Hindlimb muscle (tissue), 1 donor: Measurements from ENCODE around the gene LEP. TPM values are rescaled to one million over a fixed set of nuclear protein-coding genes. Genes with fewer than 3 reads are reported as not detected.
"Not testable (repeated sequence)": the region's sequence is repeated elsewhere in the genome, so short reads cannot be mapped to it uniquely, and the experiment has no call there.

Experiments
- DNase-seq: peaks from one replicate; pipeline ENCODE4 v3.0.0-alpha.2; 2013
- polyA plus RNA-seq: library from polyadenylated mRNA; unstranded; fragments of 120-200 nt; gene quantifications from one replicate; pipeline ENCODE4 v1.2.1, GENCODE V29; 2013; ENCODE audit not compliant: insufficient read length

The LEP gene
- polyA plus RNA-seq, 1 donor = 0.05 TPM

DNA sequence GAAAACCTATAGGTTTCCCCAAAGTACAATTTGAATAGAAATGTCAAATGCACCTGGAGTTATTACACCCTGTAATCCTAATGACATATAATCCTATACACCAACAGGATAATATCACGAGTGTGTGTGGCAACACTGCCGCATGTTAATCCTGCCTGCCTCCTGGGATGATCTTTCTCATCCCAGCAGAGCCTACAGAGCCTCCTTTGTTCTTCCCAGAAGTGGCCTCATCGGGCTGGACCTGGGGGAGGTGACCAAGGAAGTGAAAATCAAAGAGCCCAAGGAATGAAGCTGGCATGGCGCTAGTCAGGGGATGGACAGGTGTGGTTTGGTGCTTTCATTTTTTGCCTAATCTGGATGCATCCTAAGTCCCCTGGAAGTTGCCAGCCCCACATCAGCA lies 29.5 kb upstream of the LEP start:
- DNase-seq = no peak

- no peak for DNase-seq
Observed at GRCh38 chr7:128214463-128214862, 26.6 kb upstream of the LEP start.

DNA sequence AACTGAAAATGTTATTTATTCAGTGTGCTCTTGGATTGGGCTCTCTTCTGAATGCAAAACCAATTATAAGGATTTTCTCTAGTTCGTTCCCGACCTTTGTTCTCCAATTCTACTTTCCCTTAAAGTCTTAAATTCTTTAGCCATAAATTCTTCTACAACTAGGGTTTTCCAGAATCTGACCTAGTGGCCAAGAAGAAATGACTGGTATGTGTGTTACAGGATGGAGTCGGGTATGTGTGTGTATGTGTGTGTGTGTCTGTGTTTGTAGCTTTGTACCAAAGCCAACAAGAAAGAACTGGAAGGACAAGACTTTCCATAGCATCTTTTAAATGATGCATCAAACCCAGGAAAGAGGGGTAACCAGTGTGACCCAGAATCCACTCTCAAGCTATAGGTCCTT lies 25.8 kb upstream of the LEP start:
- no peak for DNase-seq

GRCh38 chr7:128215739-128216138 lies 25.3 kb upstream of the LEP start:
- DNase-seq = no peak

- DNase-seq = no peak
Observed at GRCh38 chr7:128217030-128217805, 23.9 kb upstream of the LEP start.

GRCh38 chr7:128217967-128218652 lies 23.0 kb upstream of the LEP start:
- DNase-seq = no peak

GRCh38 chr7:128219636-128220035 lies 21.4 kb upstream of the LEP start:
- no peak for DNase-seq

DNA sequence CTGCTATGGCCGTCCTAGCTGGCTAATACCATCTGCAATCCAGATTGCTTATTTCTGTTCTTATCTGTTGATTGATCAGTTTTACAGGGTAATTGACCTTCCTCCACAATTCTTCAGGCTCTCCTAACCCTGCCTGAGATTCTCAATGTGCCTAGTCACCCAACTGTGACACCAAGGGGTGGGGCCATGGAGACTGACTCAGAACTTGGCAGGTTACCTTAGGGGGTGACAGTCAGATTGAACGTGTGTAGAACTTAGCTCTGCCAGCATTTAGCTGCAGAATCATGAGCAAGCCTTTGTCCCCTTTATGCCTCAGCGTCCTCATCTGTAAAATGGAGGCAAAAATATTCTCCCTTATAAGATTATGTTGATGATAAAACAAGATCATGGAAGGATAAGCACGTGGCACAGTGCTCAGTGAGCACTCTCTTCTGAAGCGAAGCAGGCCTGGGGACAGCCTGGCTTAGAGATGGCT lies 19.1 kb upstream of the LEP start:
- DNase-seq = no peak

GRCh38 chr7:128226132-128226980 lies 14.7 kb upstream of the LEP start:
- DNase-seq = no peak

DNA sequence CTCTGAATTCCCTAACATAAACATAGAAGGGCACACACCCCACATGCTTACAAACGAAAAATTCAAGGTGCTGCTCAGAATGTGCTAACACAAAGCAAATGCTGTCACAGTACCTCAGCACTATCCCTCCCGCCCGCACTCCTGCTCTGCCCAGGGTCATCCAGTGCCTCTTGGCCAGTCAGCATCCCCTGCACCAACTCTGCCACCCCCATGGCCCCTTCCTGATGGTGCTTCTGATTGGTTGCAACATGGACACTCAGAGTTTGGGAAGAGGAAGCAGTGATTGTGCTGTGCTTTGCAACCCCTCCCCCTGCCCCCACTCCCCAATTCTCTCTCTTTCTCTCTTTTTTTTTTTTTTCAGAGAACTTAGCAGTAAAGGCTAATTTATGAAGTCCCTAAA lies 13.8 kb upstream of the LEP start:
- no peak for DNase-seq

DNA sequence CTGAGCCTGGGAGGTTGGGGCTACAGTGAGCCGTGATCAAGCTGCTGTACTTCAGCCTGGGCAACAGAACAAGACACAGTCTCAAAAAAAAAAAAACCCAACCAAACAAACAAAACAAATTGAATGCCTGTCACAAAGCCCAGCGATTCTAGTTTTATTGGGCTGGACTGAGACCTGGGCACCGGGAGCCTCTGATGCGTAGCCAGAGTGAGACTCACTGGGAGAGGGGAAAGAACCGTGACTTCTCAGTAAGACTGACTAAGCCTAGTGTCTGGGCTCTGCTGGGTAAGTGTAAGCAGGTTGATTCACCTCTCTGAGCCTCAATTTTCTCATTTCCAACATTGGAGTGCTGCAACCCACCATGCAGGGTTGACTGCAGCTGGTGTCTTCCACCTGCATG lies 10.1 kb upstream of the LEP start:
- DNase-seq = no peak

DNA sequence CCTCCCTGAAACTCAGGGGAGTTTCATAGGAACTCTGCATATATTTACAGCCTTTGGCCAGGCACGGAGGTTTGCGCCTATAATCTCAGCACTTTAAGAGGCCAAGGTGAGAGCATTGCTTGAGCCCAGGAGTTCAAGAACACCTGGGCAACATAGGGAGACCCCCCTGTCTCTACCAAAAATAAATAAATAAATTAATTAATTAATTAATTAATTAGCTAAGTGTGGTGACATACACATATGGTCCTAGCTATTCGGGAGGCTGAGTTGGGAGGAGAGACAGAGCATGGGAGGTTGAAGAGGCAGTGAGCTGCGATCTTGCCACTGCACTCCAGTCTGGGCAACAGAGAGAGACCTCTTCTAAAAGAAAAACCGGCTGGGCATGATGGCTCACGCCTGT lies 9.4 kb upstream of the LEP start:
- no peak for DNase-seq

- DNase-seq = no peak
Observed at GRCh38 chr7:128233471-128233870, 7.6 kb upstream of the LEP start.

DNA sequence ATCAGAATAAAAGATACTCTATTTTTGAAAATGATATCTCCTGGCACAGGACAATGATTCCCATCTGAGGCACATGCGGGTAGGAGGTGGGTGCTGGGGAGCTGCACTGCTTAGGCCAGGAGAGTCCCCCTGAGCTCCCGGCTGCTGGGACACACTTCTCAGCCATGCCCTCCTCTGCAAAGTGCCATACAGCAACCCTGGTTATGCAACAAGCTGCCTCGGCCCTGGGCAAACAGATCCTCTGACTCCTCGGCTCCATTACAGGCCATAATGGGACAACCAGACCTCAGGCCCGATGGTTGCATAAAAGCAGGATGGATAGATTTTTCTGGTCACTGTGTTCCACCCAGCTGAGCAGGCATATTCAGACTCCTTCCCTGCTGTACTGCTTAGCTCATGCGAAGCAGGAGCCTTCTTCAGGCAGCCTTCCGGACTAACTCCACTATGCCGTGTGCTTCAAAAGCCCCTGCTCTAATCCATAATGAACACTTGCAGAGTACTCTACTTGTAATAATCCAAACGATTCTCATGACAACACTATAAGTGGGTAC lies 6.5 kb upstream of the LEP start:
- DNase-seq = no peak

GRCh38 chr7:128235471-128235870 lies 5.6 kb upstream of the LEP start:
- DNase-seq = no peak

GRCh38 chr7:128236924-128237586 lies 4.0 kb upstream of the LEP start:
- no peak for DNase-seq

DNA sequence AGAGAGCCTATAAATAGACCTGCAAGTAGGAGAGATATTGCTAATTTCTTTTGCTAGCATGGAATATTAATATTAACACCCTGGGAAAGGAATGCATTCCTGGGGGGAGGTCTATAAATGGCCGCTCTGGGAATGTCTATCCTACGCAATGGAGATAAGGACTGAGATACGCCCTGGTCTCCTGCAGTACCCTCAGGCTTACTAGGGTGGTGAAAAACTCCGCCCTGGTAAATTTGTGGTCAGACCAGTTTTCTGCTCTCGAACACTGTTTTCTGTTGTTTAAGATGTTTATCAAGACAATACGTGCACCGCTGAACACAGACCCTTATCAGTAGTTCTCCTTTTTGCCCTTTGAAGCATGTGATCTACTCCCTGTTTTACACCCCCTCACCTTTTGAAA lies 1.9 kb upstream of the LEP start:
- DNase-seq = not testable (repeated sequence)

GRCh38 chr7:128242661-128243060 lies 1.6 kb downstream of the LEP start:
- DNase-seq = no peak

DNA sequence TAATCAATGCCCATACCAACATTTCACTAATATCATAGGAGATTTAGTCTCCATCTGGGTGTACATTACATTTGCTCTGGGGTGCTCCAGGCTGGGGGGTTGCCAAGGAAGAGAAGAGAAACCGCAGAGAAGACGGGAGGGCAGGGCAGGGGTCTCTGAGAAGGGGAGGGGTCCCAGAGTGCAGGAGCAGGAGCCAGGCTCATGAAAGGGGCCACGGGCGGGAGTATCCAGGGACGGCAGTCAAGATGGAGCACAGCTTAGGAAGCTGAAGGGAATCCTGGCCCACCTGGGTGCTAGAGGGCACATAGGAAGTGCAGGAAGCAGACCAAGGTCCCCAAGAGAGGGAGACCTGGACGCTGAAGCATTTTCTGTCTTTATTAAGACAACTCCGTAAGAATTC lies 2.2 kb downstream of the LEP start:
- no peak for DNase-seq

DNA sequence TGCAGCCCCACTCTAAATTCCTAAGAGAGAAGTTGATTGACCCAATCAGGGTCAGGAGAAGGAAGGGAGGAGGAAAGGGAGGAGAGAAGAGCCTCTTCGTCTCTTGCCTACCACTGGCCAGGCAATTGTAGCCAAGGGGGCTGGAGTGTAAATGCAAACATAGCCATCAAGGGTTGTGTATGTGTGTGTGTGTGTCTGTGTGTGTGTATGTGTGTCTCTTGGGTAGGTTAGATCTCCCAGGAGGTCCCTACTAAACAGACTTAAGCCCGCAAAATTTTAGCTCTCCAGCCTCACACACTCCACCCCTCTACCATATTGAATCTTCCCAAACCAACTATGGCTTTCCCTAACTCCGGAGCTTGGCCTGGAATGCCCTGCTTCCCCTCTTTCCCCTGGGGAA lies 3.8 kb downstream of the LEP start:
- no peak for DNase-seq

DNA sequence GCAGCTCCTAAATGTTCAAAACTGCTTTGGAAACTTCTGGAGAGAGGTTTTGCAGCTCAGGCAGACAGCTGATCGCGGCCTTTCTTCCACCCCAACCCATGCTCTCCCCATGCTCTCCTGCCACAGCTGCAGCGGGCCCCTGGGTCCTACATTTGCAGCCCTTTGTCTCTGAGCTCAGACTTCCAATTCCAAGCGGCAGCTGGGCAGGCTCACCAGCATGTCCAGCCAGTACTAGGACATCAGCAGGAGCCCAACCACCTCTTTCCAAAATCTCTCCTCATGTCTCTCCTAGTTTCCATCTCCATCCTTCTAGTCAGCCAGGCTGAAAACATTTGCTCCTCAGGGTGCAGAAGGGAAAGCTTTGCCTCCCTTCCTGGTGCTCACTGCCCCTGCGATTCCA lies 6.0 kb downstream of the LEP start:
- DNase-seq = no peak

DNA sequence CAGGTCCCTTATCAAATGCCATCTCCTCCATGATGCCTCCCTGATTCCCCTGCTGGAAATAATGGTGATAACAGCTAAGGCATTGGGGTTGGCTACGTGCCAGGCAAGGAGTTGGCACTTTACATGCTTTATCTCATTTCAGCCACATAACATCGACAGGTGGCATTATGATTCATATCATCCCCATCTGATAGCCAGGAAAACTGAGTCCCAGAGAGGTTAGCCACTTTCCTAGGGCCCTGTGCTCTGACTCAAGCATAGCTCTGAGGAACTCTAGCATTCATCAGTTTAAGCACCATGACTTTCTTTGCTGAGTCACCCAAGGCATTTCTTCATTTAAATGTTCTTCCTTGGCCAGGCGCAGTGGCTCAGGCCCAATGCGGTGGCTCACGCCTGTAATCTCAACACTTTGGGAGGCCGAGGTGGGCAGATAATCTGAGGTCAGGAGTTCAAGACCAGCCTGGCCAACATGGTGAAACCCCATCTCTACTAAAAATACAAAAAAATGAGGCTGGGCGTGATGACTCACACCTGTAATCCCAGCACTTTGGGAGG lies 6.6 kb downstream of the LEP start:
- DNase-seq = no peak
